GM18502 (cell line): ENCODE data around the gene SERPINB6.
"Not testable (repeated sequence)": the region's sequence is repeated elsewhere in the genome, so short reads cannot be mapped to it uniquely, and the experiment has no call there.

Experiments used
- ATAC-seq: cut with Tn5 transposase; IDR thresholded peaks from one replicate; pipeline ENCODE4 v1.9.1; 2021; ENCODE audit warnings: mild to moderate bottlenecking; ENCODE audit not compliant: unreplicated experiment, poor library complexity

The SERPINB6 gene

DNA sequence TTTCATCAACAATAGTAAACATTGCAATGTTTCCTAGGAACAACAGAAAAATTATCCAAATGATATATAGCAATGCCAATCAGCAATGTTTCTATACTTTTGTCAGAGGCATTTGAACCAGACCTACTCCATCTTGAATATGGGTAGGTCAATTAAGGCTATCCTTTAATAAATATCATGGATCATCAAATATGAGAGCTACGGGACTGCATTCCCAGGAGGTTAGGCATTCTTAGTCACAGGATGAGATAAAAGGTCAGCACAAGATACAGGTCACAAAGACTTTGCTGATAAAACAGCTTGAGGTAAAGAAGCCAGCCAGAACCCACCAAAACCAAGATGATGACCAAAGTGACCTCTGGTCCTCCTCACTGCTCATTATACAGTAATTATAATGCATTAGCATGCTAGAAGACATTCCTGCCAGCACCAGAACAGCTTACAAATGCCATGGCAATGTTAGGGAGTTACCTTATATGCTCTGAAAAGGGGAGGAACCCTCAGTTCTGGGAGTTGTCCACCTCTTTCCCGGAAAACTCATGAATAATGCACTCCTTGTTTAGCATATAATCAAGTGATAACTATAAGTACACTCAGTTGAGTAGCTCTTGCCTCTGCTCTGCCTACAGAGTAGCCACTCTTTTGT lies 8.6 kb upstream of the SERPINB6 start:
- no peak for ATAC-seq

DNA sequence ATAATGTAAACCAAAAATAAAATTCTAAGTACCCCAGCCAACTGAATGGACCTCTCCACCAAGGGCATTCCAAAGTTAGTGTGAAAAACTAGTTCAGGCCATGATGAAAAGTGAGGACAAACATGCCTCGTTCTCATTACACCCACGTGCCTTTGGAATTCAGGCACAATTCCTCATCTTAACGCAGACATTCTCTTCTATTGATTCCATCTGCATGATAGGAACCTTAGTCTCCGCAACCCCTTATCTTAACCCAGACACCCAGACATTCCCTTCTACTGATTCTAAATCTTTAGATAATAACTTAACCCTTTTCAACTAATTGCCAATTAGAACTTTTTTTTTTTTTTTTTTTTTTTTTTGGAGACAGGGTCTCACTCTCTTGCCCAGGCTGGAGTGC lies 7.6 kb upstream of the SERPINB6 start:
- ATAC-seq = no peak

DNA sequence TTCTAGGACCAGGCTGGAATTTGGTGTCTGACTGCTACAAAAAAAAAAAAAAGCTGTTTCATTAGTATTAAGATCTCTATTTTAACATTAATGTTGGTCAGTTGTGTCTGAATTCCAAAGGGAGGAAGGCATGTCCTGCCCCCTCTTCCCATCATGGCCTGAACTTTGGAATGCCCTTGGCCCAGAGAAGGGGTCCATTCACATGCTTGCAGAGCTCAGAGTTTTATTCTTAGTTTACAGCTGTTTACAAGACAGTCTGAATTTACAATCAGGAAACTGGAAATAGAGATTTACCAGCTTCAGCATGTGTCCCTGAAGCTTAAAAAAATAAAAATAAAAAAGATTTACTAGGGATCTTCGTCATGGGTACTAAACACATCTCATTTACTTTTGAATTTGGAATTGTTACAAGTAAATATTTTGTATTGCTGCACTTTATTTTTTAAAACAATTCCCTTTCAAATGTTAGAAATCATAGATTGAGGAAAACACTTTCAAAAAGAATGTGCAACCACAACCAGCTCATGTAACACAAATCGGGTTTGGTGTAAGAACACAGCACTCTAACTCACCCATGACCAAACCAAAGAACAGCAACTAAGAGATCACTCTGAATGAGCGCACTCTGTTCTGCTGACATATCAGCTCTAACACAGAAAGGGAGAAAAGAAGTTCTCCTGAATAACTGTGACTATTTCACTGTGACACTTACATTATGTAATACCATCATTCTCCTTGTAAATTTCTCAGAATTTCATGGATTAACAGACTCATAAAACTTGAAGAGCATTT lies 6.6 kb upstream of the SERPINB6 start:
- no peak for ATAC-seq

DNA sequence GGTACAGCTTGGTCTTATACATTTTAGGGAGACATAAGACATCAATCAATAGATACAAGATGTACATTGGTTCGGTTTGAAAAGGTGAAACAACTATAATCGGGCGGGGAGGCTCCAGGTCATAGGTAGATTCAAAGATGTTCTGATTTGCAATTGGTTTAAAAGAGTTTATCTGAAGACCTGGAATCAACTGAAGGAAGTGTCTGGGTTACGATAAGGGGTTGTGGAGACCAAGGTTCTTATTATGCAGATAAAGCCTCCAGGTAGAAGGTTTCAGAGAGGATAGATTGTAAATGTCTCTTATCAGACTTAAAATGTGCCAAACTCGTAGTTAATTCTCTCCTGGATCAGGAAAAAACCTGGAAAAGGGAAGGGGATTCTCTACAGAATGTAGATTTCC lies 5.9 kb upstream of the SERPINB6 start:
- ATAC-seq = no peak

DNA sequence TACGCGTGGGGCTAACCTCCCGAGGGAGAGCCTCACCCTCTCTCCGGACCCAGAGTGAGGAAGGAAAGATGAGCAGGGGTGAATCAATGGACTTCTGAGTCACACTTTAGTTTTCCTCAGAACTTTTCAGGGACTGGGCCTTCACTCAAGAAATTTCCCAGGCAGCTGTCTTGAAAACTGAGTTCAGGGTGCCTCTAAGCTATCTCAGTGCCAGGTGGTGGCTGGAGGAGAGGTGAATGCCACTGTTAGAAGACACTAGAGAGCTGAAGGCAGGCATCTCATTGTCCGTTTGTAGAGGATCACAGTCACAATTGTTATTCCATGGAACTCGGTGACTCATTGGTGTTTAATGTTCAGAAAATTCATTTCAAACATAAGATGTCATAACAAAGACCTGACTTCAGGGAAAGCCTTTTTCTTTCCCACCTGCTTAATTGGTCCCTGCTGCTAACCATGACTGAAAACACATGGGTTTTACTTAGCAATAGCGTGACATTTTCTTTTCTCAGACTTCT lies 5.3 kb upstream of the SERPINB6 start:
- ATAC-seq = no peak

DNA sequence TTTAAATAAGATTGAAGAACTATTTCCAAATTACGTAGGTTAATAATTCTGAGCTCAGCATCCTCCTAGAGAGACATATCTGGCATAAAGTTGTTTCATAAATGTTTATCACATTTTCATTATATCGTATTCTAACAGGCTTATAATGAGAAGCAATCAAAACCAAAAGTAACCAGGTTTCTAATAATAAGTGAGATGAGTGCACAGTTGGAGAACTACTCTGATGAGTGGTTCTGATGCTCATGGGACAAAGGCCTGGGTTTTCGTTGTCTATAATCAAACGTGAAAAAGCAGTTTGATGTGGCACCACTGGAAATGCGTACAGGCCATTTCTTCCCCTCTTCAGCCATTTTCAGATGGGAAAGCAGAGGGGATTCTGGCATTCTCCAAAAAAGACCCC lies 4.7 kb upstream of the SERPINB6 start:
- ATAC-seq = no peak

DNA sequence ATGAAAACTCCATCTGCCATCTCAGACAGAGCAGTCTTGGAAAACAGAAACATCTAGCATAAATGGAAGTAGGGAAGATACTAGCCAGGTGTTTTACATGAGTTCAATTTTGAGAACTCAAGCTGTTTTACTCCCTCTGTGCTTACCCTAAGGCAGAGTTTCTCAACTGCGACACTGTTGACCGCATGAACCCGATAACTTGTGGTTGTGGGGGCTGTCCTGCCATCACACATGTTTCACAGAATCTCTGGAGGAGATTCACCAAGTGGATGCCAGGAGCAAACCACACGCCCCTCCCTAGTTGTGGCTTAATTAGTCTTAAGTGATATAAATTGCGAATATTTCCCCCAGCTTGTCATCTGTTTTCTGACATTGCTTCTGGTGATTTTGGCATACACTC lies 2.3 kb upstream of the SERPINB6 start:
- no peak for ATAC-seq

DNA sequence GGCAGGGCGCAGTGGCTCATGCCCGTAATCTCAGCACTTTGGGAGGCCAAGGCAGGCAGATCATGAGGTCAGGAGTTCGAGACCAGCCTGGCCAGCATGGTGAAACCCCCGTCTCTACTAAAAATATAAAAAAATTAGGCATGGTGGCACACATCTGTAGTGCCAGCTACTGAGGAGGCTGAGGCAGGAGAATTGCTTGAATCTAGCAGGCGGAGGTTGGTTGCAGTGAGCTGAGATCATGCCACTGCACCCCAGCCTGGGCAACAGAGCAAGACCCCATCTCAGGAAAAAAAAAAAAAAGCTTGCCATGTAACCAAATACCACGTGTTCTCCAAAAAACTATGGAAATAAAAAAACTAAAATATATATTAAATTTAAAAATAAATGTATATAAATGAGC lies 1.8 kb upstream of the SERPINB6 start:
- ATAC-seq = not testable (repeated sequence)

DNA sequence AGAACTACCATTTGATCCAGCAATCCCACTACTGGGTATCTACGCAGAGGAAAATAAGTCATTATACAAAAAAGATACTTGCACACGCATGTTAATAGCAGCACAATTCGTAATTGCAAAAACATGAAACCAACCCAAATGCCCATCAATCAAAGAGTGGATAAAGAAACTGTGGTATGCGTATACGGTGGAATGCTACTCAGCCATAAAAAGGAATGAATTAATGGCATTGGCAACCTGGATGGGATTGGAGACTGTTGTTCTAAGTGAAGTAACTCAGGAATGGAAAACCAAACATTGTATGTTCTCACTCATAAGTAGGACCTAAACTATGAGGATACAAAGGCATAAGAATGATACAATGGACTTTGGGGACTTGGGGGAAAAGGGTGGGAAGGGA lies 1.3 kb upstream of the SERPINB6 start:
- ATAC-seq = not testable (repeated sequence)

DNA sequence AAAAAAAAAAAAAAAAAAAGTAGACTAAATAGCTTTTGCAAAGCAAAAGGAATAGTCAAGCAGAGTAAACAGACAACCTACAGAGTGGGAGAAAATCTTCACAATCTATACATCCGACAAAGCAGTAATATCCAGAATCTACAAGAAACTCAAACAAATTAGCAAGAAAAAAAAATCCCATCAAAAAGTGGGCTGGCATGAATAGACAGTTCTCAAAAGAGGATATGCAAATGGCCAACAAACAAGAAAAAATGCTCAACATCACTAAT lies 786 bp upstream of the SERPINB6 start:
- ATAC-seq = not testable (repeated sequence)

DNA sequence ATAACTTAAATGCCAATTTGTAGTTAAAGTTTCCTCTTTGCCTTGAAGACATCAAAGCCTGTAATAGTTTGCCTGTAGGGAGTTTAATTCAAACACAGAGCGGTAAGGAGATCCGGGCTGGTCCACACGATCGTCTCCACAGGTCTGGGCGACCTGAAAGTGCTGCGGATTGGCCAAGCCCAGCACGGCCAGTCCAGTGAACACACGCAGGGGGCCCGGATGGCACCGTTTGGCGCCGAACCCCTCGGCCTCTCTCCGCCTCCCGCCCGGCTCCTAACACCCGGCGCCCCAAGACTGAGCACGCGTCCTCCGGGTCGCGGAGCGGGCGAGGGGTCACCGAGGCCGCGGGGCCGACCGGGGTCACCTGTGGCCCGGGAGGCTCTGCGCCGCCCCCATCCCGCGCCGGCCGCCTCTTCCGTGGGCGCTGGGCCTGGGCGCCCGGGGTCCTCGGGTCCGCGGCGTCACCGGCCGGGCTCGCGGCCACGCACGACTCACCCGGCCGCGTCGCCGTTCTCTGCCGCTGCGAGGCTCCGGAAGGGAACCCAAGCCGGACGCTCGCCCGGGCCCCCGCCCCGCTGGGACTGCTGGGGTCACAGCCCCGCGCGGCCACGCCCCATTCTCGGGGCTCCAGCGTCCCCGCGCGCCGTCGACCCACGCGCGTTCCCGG lies 481 bp downstream of the SERPINB6 start:
- no peak for ATAC-seq

DNA sequence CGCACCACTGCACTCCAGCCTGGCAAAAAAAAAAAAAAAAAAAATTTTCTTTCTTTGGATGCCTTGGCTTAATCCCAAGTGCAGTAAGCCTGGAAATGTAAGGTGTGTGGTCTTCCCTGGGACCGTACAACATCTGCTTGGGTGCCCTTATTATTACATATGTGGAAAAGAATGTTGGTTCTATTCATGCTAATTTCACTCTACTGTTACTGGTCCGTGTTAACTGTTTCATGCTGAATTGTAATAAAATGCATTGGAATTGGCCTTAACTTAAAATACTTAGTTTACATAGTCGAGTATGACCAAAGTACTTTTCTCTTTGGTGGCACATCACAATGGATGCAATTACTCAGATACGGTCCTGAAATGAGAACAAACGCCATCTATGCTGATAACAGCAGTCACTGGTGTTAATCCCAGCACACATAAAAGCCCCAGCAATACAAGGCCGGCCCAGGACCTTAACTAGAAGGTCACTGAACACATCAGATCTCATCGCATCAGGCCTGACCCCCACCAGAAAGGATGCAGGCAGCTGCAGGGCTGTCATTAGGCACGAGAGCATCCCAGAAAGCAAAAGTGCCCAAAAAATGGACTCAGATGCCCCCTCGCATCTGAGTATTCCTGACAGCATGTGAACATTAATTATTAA lies 1.2 kb downstream of the SERPINB6 start:
- ATAC-seq = no peak

DNA sequence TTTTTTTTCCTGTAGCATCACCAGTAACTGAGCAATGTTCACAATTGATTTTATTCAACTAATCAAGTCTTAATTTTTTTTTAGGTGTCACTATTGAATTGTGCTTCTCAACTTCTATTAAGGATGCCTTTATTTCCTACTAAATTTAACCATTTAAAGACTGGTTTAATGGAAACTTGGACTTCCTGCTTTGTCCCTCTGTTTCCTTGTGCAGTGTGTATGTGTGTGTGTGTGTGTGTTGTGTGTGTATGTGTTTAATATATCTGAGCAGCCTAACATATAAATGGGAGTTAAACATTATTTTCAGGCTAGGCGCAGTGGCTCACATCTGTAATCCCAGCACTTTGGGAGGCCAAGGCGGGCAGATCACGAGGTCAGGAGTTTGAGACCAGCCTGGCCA lies 1.8 kb downstream of the SERPINB6 start:
- no peak for ATAC-seq

DNA sequence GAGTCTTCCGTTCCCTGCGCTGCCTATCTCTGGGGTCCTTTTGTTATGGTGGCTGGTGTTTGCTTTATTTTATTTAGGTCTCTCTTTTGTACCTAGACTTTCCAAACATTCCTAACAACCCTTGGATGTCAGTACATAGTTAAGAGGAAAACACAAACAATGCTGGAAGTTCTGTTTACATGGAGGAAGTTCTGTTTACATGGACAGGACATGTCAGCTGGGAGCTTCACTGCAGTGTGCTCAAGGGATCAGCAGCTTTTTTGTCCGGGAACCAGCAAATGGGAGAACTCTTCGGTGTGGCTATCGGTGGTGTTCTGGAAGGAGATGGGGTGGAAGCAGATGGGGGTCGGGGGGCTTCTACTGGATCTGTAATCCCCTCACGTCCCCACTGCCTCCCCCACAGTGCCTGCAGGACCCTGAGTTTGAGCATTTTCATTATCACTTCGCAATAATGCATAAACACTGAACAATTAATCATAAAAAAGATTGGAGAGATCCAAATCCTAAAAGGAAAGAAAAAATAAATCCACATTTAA lies 2.7 kb downstream of the SERPINB6 start:
- ATAC-seq = no peak

DNA sequence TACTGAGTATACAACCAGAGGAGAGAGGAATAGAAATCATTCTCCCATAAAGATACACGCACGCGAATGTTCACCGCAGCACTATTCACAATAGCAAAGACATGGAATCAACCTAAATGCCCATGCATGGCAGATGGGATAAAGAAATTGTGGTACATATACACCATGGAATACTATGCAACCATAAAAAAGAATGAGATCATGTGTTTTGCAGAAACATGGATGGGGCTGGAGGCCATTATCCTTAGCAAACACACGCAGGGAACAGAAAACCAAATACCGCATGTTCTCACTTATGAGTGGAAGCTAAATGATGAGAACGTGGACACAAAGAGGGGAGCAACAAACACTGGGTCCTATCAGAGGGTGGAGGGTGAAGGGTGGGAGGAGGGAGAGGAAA lies 3.4 kb downstream of the SERPINB6 start:
- no peak for ATAC-seq

DNA sequence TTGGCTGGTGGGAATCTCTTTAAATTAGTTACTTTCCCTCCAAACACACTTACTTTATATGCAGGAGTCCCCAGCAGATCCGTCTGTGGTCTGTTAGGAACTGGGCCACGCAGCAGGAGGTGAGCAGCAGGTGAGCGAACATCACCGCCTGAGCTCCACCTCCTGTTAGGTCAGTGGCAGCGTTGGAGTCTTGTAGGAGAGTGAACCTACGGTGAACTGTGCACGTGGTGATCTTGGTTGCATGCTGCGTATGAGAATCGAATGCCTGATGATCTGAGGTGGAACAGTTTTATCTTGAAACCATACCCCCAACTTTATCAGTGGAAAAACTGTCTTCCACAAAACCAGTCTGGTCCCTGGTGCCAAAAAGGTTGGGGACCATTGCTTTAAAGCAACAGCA lies 5.0 kb downstream of the SERPINB6 start:
- ATAC-seq = no peak

DNA sequence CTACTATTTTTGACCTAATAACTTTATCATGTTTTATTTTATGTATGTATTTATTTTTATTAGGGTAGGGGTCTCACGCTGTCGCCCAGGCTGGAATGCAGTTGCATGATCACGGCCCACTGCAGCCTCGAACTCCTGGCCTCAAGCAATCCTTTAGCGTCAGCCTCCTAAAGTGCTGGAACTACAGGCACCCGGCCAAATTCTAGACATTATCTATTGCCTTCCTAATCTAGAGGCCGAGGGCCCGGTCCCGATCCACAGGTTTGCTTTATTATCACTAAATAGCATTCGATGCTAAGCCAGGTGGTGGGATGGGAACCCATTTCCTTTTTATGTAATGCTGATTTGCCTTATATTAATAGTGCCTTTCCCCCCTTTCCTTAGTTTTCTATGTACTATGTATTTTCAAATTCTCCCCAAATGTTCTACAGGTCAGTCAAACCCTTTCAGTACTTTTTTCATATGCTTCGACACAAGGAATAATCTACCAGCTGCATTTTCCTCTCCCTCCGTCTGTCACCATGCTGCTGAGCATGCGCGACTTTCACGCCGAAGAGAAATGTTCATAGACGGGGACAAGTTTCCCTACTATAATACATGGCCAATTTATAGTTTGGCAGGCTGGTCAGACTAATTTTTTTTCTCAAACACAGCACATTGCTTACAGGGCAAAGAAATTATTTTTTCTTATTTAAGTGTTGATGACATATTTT lies 6.4 kb downstream of the SERPINB6 start:
- ATAC-seq = no peak

DNA sequence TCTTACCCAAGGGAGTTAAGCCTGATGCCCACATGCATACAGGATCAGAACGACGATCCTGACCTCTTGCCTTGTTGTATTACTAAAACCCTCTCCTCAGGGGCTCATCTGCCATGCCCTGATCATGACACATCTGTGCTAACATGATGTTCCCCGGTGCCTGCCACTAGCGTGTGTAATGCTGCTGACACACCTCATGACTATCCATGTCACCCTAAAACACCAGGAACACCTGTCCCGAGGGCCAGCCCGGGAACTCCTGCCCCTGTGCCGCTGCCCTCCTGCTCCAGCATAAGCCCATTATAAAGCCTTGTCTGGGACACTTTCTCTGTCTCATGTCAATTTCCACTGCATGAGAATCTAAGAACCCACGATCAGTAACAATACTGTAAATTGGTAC lies 7.6 kb downstream of the SERPINB6 start:
- ATAC-seq = no peak

DNA sequence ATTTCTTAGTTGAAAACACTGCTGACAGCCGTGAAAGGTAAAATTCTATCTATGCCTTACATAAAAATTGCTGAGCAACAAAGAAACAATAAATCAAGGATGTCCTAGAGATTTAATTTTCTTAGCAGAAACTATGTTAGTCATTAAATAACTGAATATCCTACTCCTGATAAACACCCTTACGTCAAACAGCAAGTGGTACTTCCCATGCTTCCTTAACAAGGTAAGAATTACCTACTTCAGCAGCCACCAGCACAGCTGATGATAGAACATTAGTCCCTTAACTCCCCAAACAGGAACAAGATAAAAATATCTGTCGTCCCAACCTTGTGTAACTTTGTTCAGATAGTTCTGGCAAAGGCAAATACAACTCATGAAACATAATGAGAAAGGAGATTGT lies 8.7 kb downstream of the SERPINB6 start:
- ATAC-seq = no peak

DNA sequence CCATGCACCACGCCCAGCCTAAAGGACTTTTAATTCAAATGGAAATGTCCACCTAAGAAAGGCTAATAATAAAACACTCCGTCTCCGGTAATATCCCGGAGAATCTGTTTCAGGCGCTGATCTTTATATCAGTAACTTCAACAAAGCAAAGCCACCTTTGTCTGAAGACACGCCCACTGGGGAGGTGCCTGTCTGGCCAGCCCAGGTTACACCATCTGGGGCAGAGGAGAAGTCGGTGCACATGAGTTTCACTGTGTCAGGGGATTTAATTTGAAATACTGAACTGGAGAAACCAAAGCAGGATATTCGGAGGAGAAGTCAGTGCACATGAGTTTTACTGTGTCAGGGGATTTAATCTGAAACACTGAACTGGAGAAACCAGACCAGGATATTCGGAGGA lies 9.4 kb downstream of the SERPINB6 start:
- no peak for ATAC-seq
